Measurements from ENCODE around the gene EXOC3. TPM values are rescaled to one million over a fixed set of nuclear protein-coding genes. Genes with fewer than 3 reads are reported as not detected.

EXOC3 gene
- total RNA-seq, 1 experiment from 2014 or later = 31.3 TPM

- no peak overlapping the region for H3K9ac ChIP-seq (ENCODE audit: low read length)
Measured at GRCh38 chr5:476102-476813, 33.3 kb downstream of the EXOC3 start.

DNA sequence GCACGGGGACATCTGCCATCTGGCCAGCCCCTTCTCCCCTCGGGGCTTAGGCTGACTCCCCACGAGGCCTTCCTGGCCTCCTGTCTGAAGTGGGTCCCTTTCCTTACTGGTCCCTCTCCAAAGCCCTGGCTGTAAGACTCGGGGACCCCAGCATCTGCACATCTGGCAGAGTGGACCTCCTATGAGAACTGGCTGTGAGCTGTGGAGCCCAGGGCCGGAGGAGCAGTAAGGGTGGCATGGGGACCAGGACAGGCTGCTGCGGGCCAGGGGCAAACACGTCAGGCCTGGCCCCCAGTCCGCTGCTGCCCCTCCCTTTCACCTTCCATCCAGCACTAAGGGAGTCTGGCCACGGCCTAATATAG lies 33.8 kb downstream of the EXOC3 start:
- H3K4me2 ChIP-seq (ENCODE audit: low read length) = no peak overlapping the region
- no TSS peak for BruUV-seq (replicated peaks)
- TF ChIP-seq EZH2phosphoT487 (IDR thresholded peaks at IDR 0.05; ENCODE audit: borderline replicate concordance, low read length) (no peak), EZH2 (IDR thresholded peaks at IDR 0.05; ENCODE audit: low read length, unreplicated experiment) (no peak)
- TF ChIP-seq, protein P1, sequence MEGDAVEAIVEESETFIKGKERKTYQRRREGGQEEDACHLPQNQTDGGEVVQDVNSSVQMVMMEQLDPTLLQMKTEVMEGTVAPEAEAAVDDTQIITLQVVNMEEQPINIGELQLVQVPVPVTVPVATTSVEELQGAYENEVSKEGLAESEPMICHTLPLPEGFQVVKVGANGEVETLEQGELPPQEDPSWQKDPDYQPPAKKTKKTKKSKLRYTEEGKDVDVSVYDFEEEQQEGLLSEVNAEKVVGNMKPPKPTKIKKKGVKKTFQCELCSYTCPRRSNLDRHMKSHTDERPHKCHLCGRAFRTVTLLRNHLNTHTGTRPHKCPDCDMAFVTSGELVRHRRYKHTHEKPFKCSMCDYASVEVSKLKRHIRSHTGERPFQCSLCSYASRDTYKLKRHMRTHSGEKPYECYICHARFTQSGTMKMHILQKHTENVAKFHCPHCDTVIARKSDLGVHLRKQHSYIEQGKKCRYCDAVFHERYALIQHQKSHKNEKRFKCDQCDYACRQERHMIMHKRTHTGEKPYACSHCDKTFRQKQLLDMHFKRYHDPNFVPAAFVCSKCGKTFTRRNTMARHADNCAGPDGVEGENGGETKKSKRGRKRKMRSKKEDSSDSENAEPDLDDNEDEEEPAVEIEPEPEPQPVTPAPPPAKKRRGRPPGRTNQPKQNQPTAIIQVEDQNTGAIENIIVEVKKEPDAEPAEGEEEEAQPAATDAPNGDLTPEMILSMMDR (conservative IDR thresholded peaks at IDR 0.05; ENCODE audit: low read depth, low read length) = no peak

More at GRCh38 chr5:476102-476813, 33.3 kb downstream of the EXOC3 start:
- ATAC-seq = no peak
- H3K9me2 ChIP-seq (replicated peaks; ENCODE audit: low read length) = no peaks in the 10 kb centered on the region
- H2AFZ ChIP-seq (ENCODE audit: low read length) = no peak overlapping the region
- no peaks in the 10 kb centered on the region for H3K27me3 ChIP-seq (ENCODE audit: low read length)
- no peak for DNase-seq
- ChIA-PET CTCF (no interaction called here), POLR2A (ENCODE audit: unreplicated experiment) (no interaction called here)
- H3K27ac ChIP-seq (ENCODE audit: low read length) = no peak overlapping the region
- H3F3A ChIP-seq (ENCODE audit: low read length, unreplicated experiment) = no peaks in the 10 kb centered on the region
- H3K9me3 ChIP-seq (ENCODE audit: low read length) = no peaks in the 10 kb centered on the region
- peaks cover 19% of the 10 kb centered on the region for H3K79me2 ChIP-seq (ENCODE audit: low read length)
- BruUV-seq (replicated peaks) = no TSS peak
- H4K20me1 ChIP-seq (ENCODE audit: low read length) = no peaks in the 10 kb centered on the region
- intact Hi-C loops (cut with micrococcal nuclease) = loop anchor here (10.0 kb wide), 1 partner anchor 139 kb away; the partner anchor contains the start of gene CEP72
- peaks cover 20% of the 10 kb centered on the region for H3K4me1 ChIP-seq (ENCODE audit: insufficient read depth, low read length)
- no peak for TF ChIP-seq EZH2 (IDR thresholded peaks at IDR 0.05; ENCODE audit: low read length, unreplicated experiment)
- no peak for TF ChIP-seq EZH2phosphoT487 (IDR thresholded peaks at IDR 0.05; ENCODE audit: borderline replicate concordance, low read length)
- TF ChIP-seq, protein P1 (conservative IDR thresholded peaks at IDR 0.05; ENCODE audit: low read depth, low read length) = no peak
- no peak overlapping the region for H3K4me3 ChIP-seq (ENCODE audit: low read length)
- no peak overlapping the region for H3K4me2 ChIP-seq (ENCODE audit: low read length)
- no peaks in the 10 kb centered on the region for H3K36me3 ChIP-seq (ENCODE audit: low read depth, low read length)

DNA sequence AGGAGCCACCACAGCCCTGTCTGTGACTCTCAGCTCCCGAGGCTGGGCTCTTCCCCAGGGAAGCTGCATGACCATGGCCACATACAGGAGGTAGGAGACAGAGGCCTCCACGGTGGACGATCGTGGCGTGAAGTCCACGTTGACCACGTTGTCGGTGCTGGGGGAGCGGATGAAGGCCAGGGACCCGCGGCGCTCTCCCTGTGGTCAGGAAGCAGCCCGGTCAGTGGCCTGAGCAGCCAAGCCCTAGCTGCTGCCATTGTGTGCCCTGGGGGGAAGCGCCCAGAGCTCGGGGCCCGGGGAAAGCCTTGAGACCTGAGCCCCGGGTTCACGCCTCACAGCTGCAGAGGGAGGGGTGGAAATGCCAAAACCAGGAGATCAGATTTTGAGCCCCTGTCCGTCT lies 34.3 kb downstream of the EXOC3 start:
- no peak for DNase-seq
- H3K79me2 ChIP-seq (ENCODE audit: low read length) = peaks cover 10% of the 10 kb centered on the region
- H3K36me3 ChIP-seq (ENCODE audit: low read depth, low read length) = no peaks in the 10 kb centered on the region
- H2AFZ ChIP-seq (ENCODE audit: low read length) = no peak overlapping the region
- no peak overlapping the region for H3K4me2 ChIP-seq (ENCODE audit: low read length)
- no peaks in the 10 kb centered on the region for H3K9me2 ChIP-seq (replicated peaks; ENCODE audit: low read length)
- no peaks in the 10 kb centered on the region for H3K9me3 ChIP-seq (ENCODE audit: low read length)
- no peaks in the 10 kb centered on the region for H4K20me1 ChIP-seq (ENCODE audit: low read length)
- H3K9ac ChIP-seq (ENCODE audit: low read length) = no peak overlapping the region
- no peak for ATAC-seq
- H3K27ac ChIP-seq (ENCODE audit: low read length) = no peak overlapping the region
- ChIA-PET CTCF (no interaction called here), POLR2A (ENCODE audit: unreplicated experiment) (no interaction called here)
- peaks cover 10% of the 10 kb centered on the region; the same call in 1 of the 2 replicates for H3K4me1 ChIP-seq (ENCODE audit: insufficient read depth, low read length)
- intact Hi-C loops (cut with micrococcal nuclease) = loop anchor here (10.0 kb wide), 1 partner anchor 138 kb away; the partner anchor contains the start of gene CEP72
- BruUV-seq (replicated peaks) = no TSS peak
- H3K4me3 ChIP-seq (ENCODE audit: low read length) = no peak overlapping the region
- TF ChIP-seq EZH2phosphoT487 (IDR thresholded peaks at IDR 0.05; ENCODE audit: borderline replicate concordance, low read length) (no peak), EZH2 (IDR thresholded peaks at IDR 0.05; ENCODE audit: low read length, unreplicated experiment) (no peak)
- TF ChIP-seq, protein P1 (conservative IDR thresholded peaks at IDR 0.05; ENCODE audit: low read depth, low read length) = no peak
- H3F3A ChIP-seq (ENCODE audit: low read length, unreplicated experiment) = no peaks in the 10 kb centered on the region
- no peaks in the 10 kb centered on the region for H3K27me3 ChIP-seq (ENCODE audit: low read length)

More for the DNA sequence above, 33.8 kb downstream of the EXOC3 start:
- Histone ChIP-seq H3K36me3 (ENCODE audit: low read depth, low read length) (no peaks in the 10 kb centered on the region), H3K4me3 (ENCODE audit: low read length) (no peak overlapping the region), H3K9me2 (replicated peaks; ENCODE audit: low read length) (no peaks in the 10 kb centered on the region), H3K9me3 (ENCODE audit: low read length) (no peaks in the 10 kb centered on the region), H3K27ac (ENCODE audit: low read length) (no peak overlapping the region), H3K4me1 (ENCODE audit: insufficient read depth, low read length) (peaks cover 15% of the 10 kb centered on the region), H2AFZ (ENCODE audit: low read length) (no peak overlapping the region), H3K9ac (ENCODE audit: low read length) (no peak overlapping the region), H3K79me2 (ENCODE audit: low read length) (peaks cover 14% of the 10 kb centered on the region), H3K27me3 (ENCODE audit: low read length) (no peaks in the 10 kb centered on the region), H4K20me1 (ENCODE audit: low read length) (no peaks in the 10 kb centered on the region), H3F3A (ENCODE audit: low read length, unreplicated experiment) (no peaks in the 10 kb centered on the region)
- no peak for DNase-seq
- POLR2A ChIA-PET (ENCODE audit: unreplicated experiment) = no interaction called here
- intact Hi-C loops (cut with micrococcal nuclease) = loop anchor here (10.0 kb wide), 1 partner anchor 138 kb away; the partner anchor contains the start of gene CEP72
- CTCF ChIA-PET = no interaction called here
- no peak for ATAC-seq
